Dendritic cell treated with granulocyte-macrophage colony-stimulating factor and Interleukin-4, amounts not matched to agents 40 ng/mL and 50 ng/mL, for 4 days (primary cell): Measurements from ENCODE around the gene PPP1R3A.

Source experiments
- H3K27ac Mint-ChIP-seq: one replicate; pipeline ENCODE4 v1.8.0; 2022; ENCODE audit warnings: mild to moderate bottlenecking, mixed read lengths
- H3K27me3 Mint-ChIP-seq: one replicate; pipeline ENCODE4 v1.8.0; 2022; ENCODE audit warnings: mild to moderate bottlenecking, mixed read lengths
- H3K36me3 Mint-ChIP-seq: one replicate; pipeline ENCODE4 v1.8.0; 2022; ENCODE audit warnings: low read depth, mixed read lengths
- H3K4me1 Mint-ChIP-seq: one replicate; pipeline ENCODE4 v1.8.0; 2022; ENCODE audit warnings: low read depth, mixed read lengths
- H3K4me3 Mint-ChIP-seq: one replicate; pipeline ENCODE4 v1.8.0; 2022; ENCODE audit warnings: mild to moderate bottlenecking, moderate library complexity, mixed read lengths
- H3K9me3 Mint-ChIP-seq: one replicate; pipeline ENCODE4 v1.8.0; 2022; ENCODE audit warnings: mixed read lengths
- intact Hi-C: fragments of 100-400 bp; cut with micrococcal nuclease; formaldehyde crosslinking; loops from one replicate; pipeline ENCODE4 v1.15.0; 2022

PPP1R3A gene

DNA sequence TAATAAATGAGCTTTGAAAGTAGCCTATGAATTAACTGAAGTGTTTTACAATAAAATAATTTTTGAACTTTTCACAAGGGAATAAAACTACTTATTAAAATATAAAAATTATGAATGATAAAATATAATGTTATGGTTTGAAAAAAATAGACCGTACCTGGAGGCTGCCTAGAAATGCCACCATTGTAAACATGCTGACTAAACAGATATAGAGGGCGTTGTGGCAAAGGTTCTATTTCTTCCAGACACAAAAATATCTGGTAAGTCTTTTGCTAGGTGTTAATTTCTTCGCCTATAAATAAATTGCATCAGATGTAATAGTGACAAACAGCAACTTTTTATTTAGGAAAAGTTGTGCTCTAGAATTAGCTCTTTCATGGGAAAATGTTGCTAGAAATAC, 11.2 kb downstream of the PPP1R3A start:
- Mint-ChIP-seq H3K36me3 (no peaks in the 10 kb centered on the region), H3K4me3 (no peak overlapping the region), H3K4me1 (no peaks in the 10 kb centered on the region), H3K27ac (no peak overlapping the region), H3K27me3 (no peaks in the 10 kb centered on the region), H3K9me3 (no peaks in the 10 kb centered on the region)
- intact Hi-C loops, result no loop called here

DNA sequence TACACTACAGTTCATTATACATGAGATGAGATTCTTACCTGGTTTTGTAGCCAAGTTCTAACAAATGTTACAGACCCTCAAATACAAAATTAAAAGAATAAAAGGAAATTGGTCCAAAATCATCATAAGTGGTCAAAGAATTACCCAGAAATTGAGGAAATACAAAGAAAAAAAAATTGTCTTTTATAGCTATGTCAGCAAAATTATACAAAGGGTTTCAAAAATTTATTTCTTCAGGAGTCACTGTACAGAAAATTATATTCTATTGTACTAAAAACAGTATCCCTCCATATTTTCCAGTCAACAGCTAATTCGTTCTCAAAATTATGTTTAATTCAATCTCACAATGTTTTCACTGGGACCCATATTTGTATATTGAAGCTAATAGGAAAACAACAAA, 14.3 kb downstream of the PPP1R3A start:
- Mint-ChIP-seq H3K27me3 (no peaks in the 10 kb centered on the region), H3K9me3 (no peaks in the 10 kb centered on the region), H3K27ac (no peak overlapping the region), H3K4me1 (no peaks in the 10 kb centered on the region), H3K36me3 (no peaks in the 10 kb centered on the region), H3K4me3 (no peak overlapping the region)
- intact Hi-C loops, result no loop called here

DNA sequence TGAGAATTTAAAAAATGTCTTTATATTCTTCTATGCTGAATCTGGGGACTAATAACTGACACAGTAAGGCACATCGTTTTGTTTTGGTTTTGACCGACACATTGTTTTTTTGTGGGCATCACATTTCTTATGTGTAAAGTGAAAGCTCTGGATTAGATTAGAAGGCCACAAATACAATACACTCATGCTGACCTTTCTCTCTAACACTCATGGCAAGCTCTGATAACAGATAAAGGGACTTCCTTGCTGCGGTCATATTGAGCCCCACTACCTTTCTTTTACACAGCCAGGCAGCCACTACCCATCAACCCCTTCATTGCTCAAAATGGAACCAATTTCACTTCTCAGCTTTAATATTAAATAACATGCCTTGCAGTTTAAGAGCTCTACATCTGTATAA, 26.0 kb downstream of the PPP1R3A start:
- Mint-ChIP-seq H3K27me3 (no peaks in the 10 kb centered on the region), H3K27ac (no peak overlapping the region), H3K4me3 (no peak overlapping the region), H3K4me1 (no peaks in the 10 kb centered on the region), H3K9me3 (no peaks in the 10 kb centered on the region), H3K36me3 (no peaks in the 10 kb centered on the region)
- intact Hi-C loops, result no loop called here

DNA sequence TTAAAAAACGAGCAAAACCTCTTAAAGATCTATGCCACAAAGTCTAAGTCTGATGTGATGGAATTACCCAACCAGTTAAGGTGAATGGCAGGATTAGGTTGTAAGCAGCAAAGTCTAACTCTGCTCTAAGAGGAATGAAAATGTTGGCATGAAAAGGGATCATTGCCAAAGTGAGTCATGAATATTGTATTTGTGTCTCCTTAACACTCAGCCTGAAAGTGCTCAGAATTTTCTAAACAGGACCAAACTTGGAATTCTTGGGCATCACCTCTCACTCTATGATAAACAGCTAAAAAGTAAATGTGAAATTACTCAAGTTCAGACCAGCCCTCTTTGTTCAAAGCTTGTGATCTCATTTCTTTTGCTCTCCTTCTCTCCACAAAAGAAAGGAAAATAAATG, 27.0 kb downstream of the PPP1R3A start:
- Mint-ChIP-seq H3K36me3 (no peaks in the 10 kb centered on the region), H3K4me3 (no peak overlapping the region), H3K27me3 (no peaks in the 10 kb centered on the region), H3K9me3 (no peaks in the 10 kb centered on the region), H3K4me1 (no peaks in the 10 kb centered on the region), H3K27ac (no peak overlapping the region)
- intact Hi-C loops, result no loop called here

DNA sequence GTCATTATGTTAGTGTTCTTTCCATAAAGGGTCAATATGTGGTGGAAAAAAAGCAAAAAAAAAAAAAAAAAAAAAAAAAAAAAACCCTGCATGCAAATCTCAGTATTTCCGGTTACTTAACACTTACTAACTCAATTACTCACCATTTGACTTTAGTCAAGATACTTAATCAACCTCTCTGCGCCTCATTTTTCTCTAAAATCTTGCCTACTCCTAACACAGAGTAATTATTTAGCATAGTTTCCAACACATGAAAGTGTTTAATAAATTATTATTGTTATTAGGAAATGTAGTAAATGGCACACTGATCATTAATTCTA, 27.8 kb downstream of the PPP1R3A start:
- Mint-ChIP-seq H3K27me3 (no peaks in the 10 kb centered on the region), H3K4me1 (no peaks in the 10 kb centered on the region), H3K36me3 (no peaks in the 10 kb centered on the region), H3K27ac (no peak overlapping the region), H3K4me3 (no peak overlapping the region), H3K9me3 (no peaks in the 10 kb centered on the region)
- intact Hi-C loops, result no loop called here

DNA sequence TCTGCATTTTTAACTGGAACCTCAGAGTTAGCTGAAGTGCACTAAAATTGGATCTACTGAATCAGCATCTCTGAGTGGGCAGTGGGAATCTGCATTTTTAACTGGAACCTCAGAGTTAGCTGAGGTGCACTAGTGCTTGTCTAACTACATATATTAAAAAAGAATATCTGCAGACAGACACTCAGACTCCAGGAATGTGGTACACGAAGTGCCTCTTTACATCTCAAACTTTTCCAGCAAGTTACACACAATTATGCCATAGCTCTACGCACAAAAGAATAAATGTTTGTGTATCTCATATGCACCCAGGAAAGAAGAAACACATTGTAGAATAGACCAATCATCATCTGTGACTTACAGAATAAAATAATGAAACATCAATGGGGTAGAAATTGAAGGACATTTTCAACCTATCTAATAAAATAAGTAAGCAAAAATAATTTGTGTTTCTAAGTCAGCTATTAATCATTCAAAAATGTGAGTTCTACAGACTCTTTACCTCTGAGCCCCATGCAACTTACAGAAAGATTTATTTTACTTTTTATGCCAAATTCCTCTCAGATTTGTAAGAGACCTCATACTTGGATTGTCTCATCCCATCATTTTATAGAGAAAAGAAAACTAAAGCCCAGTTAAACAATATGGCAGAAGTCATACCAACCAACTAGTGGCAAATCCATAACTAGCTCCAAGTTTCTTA, 28.3 kb downstream of the PPP1R3A start:
- Mint-ChIP-seq H3K9me3 (no peaks in the 10 kb centered on the region), H3K27me3 (no peaks in the 10 kb centered on the region), H3K4me1 (no peaks in the 10 kb centered on the region), H3K36me3 (no peaks in the 10 kb centered on the region), H3K27ac (no peak overlapping the region), H3K4me3 (no peak overlapping the region)
- intact Hi-C loops, result no loop called here

DNA sequence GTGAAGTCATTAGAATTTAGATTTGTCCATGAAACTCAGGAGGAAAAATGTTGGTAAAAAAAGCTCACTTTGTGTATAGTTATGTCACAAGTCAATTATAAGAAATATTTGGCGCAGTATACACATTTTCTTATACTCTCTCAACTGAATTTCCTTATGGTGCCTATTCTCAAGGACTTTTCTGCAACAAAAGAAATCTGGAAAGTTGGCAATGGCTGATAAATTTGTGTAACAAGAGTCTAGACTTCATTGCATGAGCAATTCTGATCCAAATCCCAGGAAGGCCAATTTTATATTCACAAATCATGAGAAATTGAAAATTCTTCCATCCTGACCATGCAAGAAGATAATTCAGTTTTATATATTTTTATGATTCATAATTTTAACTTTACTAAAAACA, 35.7 kb downstream of the PPP1R3A start:
- no peaks in the 10 kb centered on the region for H3K36me3 Mint-ChIP-seq
- H3K27me3 Mint-ChIP-seq, result no peaks in the 10 kb centered on the region
- intact Hi-C loops, result no loop called here
- H3K4me1 Mint-ChIP-seq, result no peaks in the 10 kb centered on the region
- no peak overlapping the region for H3K4me3 Mint-ChIP-seq
- H3K9me3 Mint-ChIP-seq, result no peaks in the 10 kb centered on the region
- no peak overlapping the region for H3K27ac Mint-ChIP-seq

DNA sequence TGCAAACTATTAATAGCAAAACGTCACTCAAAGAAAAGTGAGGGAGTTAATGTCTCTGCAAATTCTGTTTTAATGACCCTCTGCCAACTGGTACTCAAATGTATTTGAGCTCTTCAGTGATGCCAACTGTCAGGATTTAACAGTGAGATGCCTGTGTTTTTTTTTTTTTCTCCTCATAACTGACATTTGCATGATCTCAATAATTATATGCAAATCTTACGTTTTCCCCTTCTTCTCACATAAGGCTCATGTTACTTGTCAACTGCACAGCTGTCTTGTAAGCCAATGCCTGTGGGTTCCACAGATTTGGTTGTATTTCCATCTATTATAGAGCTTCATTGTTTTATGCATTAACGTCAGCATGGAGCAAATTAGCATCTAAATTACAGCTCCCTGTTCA, 38.2 kb downstream of the PPP1R3A start:
- Mint-ChIP-seq H3K27ac (no peak overlapping the region), H3K4me1 (no peaks in the 10 kb centered on the region), H3K36me3 (no peaks in the 10 kb centered on the region), H3K27me3 (no peaks in the 10 kb centered on the region), H3K4me3 (no peak overlapping the region), H3K9me3 (no peaks in the 10 kb centered on the region)
- intact Hi-C loops, result no loop called here

DNA sequence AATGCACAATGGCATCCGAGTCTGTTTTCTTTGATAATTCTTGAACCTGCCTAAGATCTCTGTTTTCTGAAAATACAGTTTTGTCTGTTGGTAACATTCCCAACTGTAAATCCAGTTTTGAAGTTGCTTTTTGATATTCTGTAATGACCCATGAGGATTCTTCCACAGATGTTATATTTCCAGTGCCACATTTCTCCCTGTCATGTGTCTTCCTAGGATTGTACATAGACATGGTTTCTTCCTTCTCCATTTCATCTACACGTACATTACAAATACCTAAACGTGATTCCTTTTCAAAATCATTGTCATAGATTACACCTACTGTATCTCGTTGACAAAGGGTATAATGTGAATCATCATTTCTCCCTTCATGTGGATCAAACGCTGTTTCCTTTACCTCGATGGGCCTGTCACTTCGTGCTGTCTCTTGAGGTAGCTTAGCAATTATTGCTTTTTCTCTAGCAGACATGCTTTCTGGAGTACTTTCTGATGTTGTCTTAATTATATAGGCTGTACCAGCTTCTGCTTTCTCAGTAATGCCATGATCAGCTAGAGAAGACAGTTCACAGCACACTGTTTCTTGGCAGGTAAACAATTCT, 40.3 kb downstream of the PPP1R3A start:
- Mint-ChIP-seq H3K4me3 (no peak overlapping the region), H3K27me3 (no peaks in the 10 kb centered on the region), H3K36me3 (no peaks in the 10 kb centered on the region), H3K27ac (no peak overlapping the region), H3K9me3 (no peaks in the 10 kb centered on the region), H3K4me1 (no peaks in the 10 kb centered on the region)
- intact Hi-C loops, result no loop called here

DNA sequence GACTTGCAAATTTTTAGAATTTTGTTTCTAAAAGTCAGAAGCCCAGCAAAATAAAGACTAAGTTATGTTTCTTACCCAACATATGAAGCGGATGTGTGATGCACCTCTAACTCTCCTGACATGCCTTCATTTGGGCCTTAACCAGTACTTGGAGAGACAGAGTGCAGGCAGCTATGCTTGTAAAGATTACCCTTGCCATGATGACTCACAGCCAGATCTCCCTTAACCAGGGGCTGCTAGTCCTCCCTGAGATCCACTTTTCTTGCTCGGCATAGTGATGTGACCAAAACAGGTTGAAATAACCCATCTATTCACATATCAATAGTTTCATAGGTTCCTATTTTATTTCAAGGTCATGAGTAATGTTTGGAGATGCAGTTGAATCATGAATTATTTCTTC, 43.6 kb downstream of the PPP1R3A start:
- intact Hi-C loops, result no loop called here
- Mint-ChIP-seq H3K4me1 (no peaks in the 10 kb centered on the region), H3K27ac (no peak overlapping the region), H3K4me3 (no peak overlapping the region), H3K36me3 (no peaks in the 10 kb centered on the region), H3K9me3 (no peaks in the 10 kb centered on the region), H3K27me3 (no peaks in the 10 kb centered on the region)

DNA sequence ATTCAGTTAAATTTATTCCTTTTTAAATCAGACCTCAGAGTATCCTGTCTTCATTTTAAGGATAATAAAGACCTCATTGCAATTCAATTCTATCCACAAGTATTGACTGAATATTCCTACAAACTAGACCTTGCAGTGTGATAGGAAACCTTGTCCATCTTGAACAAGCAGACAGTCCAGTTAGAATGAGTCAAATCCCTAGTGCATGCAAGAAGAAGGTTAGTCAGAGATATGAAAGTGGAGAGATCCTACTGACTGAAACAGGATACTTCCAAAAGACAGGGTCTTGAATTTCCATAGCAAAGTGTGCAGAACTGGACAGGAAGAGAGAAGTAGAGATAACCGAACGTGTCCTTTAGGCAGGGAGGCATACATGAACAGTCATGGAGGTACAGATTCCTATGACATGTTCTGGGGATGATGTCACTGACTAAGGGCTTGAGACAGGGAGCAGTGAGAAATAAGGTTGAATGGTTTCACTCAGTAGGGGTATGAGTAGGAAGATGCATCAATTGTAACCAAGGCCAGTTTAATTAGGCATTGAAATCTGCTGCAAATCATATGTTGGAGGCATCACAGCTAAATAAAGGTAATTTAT, 45.2 kb downstream of the PPP1R3A start:
- Mint-ChIP-seq H3K27me3 (no peaks in the 10 kb centered on the region), H3K36me3 (no peaks in the 10 kb centered on the region), H3K9me3 (peaks cover 7% of the 10 kb centered on the region), H3K4me3 (no peak overlapping the region), H3K4me1 (no peaks in the 10 kb centered on the region), H3K27ac (no peak overlapping the region)
- intact Hi-C loops, result no loop called here

DNA sequence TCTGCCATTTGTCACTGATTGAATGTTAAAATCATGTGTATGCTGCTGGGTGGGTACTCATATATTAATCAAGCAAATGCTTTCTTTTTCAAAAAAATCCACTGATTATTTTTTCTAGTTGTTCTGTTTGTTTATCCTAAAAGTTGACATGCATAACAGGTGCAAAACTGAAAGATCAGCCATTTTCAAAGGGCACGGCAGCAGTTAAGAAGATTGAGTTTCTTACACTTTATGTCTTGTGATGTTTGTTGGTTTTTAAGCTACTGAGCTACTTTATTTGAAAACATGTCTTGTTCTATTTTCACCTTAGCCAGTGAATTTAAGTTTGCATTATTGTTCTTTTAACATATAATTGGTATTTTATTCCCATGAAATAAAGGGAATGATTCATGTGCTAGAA, 45.8 kb downstream of the PPP1R3A start:
- Mint-ChIP-seq H3K36me3 (no peaks in the 10 kb centered on the region), H3K27me3 (no peaks in the 10 kb centered on the region), H3K4me3 (no peak overlapping the region), H3K27ac (no peak overlapping the region), H3K4me1 (no peaks in the 10 kb centered on the region), H3K9me3 (peaks cover 9% of the 10 kb centered on the region)
- intact Hi-C loops, result no loop called here

DNA sequence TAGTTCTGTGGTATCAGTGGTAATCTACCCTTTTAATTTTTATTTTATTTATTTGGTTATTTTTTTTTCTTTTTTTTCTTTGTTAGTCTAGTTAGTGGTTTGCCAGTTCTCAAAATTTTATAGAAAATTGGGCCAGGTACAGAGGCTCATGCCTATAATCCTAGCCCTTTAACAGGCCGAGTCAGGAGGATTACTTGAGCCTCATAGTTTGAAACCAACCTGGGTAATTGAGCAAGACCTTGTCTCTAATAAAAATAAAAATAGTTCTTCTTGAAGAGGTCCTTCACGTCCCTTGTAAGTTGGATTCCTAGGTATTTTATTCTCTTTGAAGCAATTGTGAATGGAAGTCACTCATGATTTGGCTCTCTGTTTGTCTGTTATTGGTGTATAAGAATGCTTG, 51.5 kb downstream of the PPP1R3A start:
- H3K9me3 Mint-ChIP-seq, result peaks cover 9% of the 10 kb centered on the region

DNA sequence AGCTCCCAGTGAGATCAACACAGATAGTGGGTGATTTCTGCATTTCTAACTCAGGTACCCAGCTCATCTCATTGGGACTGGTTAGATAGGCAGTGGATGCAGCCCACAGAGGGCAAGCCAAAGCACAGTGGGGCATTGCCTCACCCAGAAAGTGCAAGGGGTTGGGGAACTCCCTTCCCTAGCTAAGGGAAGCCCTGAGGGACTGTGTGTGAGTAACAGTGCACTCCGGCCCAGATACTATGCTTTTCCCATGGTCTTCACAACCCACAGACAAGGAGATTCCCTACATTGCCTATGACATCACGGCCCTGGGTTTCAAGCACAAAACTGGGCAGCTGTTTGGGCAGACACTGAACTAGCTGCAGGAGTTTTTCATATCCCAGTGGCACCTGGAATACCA, 62.8 kb downstream of the PPP1R3A start:
- no peaks in the 10 kb centered on the region for H3K4me1 Mint-ChIP-seq
- intact Hi-C loops, result no loop called here
- no peaks in the 10 kb centered on the region for H3K36me3 Mint-ChIP-seq
- no peak overlapping the region for H3K27ac Mint-ChIP-seq
- no peaks in the 10 kb centered on the region for H3K27me3 Mint-ChIP-seq
- H3K9me3 Mint-ChIP-seq, result peaks cover 34% of the 10 kb centered on the region
- no peak overlapping the region for H3K4me3 Mint-ChIP-seq

More for the DNA sequence above, 51.5 kb downstream of the PPP1R3A start:
- Mint-ChIP-seq H3K4me1 (no peaks in the 10 kb centered on the region), H3K27me3 (no peaks in the 10 kb centered on the region), H3K4me3 (no peak overlapping the region), H3K27ac (no peak overlapping the region), H3K36me3 (no peaks in the 10 kb centered on the region)
- intact Hi-C loops, result no loop called here

DNA sequence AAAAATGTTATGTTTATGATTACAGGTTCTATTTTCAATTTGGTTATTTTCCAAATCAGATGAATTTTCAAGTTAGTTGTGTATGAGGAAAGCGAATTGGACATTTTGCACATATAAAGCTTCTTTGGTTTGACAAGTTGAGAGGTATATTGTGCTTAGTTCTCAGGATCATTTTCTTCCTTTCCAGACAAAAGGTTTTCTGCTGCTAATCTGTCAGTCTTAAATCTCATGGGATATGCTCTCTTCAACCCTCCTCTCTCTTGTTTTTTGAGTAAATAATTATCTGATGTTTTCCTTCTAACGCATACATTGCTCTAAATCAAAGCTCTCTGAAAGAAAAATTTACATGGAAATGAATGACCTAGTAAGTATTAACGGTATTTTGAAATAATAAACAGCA, 77.9 kb downstream of the PPP1R3A start:
- Mint-ChIP-seq H3K27me3 (no peaks in the 10 kb centered on the region), H3K36me3 (no peaks in the 10 kb centered on the region)

More for the DNA sequence above, 77.9 kb downstream of the PPP1R3A start:
- Mint-ChIP-seq H3K4me3 (no peak overlapping the region), H3K4me1 (no peaks in the 10 kb centered on the region), H3K9me3 (no peaks in the 10 kb centered on the region), H3K27ac (no peak overlapping the region)
- intact Hi-C loops, result no loop called here
